Uterus (tissue), 4 donors: ENCODE results near the gene CDS2. TPM values are rescaled to one million over a fixed set of nuclear protein-coding genes. Genes with fewer than 3 reads are reported as not detected.

Experiments
- DNase-seq, 2 donors: peaks; one replicate each; pipeline ENCODE4 v3.0.0-alpha.2; 2019 to 2020
- H3K27ac ChIP-seq, 2 donors: fragments of 200-600 bp; sonication (generic); 1 replicate in 1 of 2; 2 replicates in 1 of 2; pipeline ENCODE4 v1.5.1; 2016 to 2018
- H3K27me3 ChIP-seq, 2 donors: fragments of 200-600 bp; sonication (generic); one replicate each; pipeline ENCODE4 v1.5.1; 2018 to 2019; ENCODE audit warnings: control low read depth in 1 of 2
- H3K36me3 ChIP-seq, 2 donors: fragments of 200-600 bp; sonication (generic); one replicate each; pipeline ENCODE4 v1.5.1; 2019; ENCODE audit warnings: control low read depth in 1 of 2
- H3K4me1 ChIP-seq, 2 donors: fragments of 200-600 bp; sonication (generic); one replicate each; pipeline ENCODE4 v1.5.1; 2018 to 2019; ENCODE audit warnings: control low read depth in 1 of 2
- H3K4me3 ChIP-seq, 2 donors: fragments of 200-600 bp; sonication (generic); 1 replicate in 1 of 2; 2 replicates in 1 of 2; pipeline ENCODE4 v1.5.1; 2018 to 2019; ENCODE audit warnings: mild to moderate bottlenecking in 1 of 2
- H3K9me3 ChIP-seq, 2 donors: fragments of 200-600 bp; sonication (generic); one replicate each; pipeline ENCODE4 v1.5.1; 2019; ENCODE audit warnings: control low read depth in 1 of 2
- POLR2A ChIP-seq, 2 donors: fragments of 450-650 bp; IDR thresholded peaks; one replicate each; pipeline ENCODE4 v1.6.1; 2016; ENCODE audit warnings: antibody characterized with exemption in 2 of 2, mild to moderate bottlenecking in 1 of 2, moderate library complexity in 1 of 2
- intact Hi-C: fragments of 100-400 bp; cut with DNase I; formaldehyde crosslinking; loops from one replicate; pipeline ENCODE4 v1.15.1; 2023; ENCODE audit warnings: low total_unique reads
- total RNA-seq, 4 donors: library from RNA; depleted of rRNA in 3 of 4; stranded (reverse); fragments of >200 nt in 3 of 4; gene quantifications; one replicate each; pipeline versions ENCODE4 v1.1.0 to v1.2.4, GENCODE V29; 2014 to 2023
- TF ChIP-seq, protein P1 (sequence below), 4 experiments: fragments of 200-600 bp in 2 of 4; fragments of 450-650 bp in 2 of 4; sonication (generic) in 2 of 4; IDR thresholded peaks; one replicate each; pipeline ENCODE4 v1.5.1; 2016 to 2019; ENCODE audit warnings: antibody characterized with exemption in 4 of 4, mild to moderate bottlenecking in 2 of 4, moderate library complexity in 1 of 4
- donor health status: DM: yes; HTN: yes; CAD: no.

The CDS2 gene
- total RNA-seq, 4 donors from 2014 or later: 22.5 to 66.6 (median 41.7) TPM

DNA sequence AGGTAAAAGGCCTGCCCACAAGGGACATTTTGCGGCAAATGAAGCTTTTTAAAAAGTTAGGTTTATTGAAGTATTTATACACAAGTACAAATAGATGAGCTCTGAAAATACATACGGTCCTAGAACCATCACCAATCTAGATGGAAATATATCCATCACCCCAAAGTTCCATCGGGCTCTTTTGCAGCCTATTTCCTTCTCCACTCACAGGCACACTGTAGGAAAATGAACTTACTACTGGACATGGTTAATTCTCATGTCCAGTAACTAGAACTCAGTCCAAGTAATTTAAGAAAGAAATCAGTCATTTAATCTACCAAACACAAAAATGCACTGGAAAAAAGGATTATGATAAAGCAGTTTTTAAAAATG is 13.2 kb upstream of the CDS2 start:
- peak overlapping the region; percentile 87 to 96 for H3K4me3 ChIP-seq

DNA sequence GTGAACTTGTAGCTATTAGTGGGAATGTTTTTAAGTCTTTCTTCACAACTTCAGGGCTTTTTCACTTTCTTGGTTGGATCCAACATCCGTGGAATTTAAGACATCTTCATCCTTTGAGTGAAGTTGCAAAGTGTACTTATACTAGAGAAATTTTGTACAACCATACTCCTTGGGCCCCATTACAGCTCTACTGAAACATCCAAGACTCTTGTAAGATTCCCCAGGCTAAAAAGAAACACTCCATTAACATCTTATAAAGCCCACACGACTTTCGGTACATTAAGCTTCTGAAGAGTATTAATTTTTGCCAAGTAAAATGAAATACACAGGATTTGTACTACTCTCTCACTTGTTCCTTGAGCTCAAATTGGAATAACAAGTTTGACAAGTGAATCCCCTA is 12.4 kb upstream of the CDS2 start:
- no peak for DNase-seq
- no peak overlapping the region for H3K4me3 ChIP-seq
- intact Hi-C loops: no loop called here
- no peak overlapping the region for H3K27ac ChIP-seq
- H3K27me3 ChIP-seq: no peaks in the 10 kb centered on the region
- no peaks in the 10 kb centered on the region for H3K9me3 ChIP-seq
- peaks cover 5 to 12% of the 10 kb centered on the region in 2 donors for H3K4me1 ChIP-seq
- no peaks in the 10 kb centered on the region for H3K36me3 ChIP-seq
- TF ChIP-seq POLR2A (IDR thresholded peaks at IDR 0.05): no peak
- TF ChIP-seq, protein P1, sequence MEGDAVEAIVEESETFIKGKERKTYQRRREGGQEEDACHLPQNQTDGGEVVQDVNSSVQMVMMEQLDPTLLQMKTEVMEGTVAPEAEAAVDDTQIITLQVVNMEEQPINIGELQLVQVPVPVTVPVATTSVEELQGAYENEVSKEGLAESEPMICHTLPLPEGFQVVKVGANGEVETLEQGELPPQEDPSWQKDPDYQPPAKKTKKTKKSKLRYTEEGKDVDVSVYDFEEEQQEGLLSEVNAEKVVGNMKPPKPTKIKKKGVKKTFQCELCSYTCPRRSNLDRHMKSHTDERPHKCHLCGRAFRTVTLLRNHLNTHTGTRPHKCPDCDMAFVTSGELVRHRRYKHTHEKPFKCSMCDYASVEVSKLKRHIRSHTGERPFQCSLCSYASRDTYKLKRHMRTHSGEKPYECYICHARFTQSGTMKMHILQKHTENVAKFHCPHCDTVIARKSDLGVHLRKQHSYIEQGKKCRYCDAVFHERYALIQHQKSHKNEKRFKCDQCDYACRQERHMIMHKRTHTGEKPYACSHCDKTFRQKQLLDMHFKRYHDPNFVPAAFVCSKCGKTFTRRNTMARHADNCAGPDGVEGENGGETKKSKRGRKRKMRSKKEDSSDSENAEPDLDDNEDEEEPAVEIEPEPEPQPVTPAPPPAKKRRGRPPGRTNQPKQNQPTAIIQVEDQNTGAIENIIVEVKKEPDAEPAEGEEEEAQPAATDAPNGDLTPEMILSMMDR (IDR thresholded peaks at IDR 0.05): no peak

More for the DNA sequence above, 13.2 kb upstream of the CDS2 start:
- H3K36me3 ChIP-seq: no peaks in the 10 kb centered on the region
- no peaks in the 10 kb centered on the region for H3K9me3 ChIP-seq
- DNase-seq: no peak
- no peaks in the 10 kb centered on the region for H3K27me3 ChIP-seq
- intact Hi-C loops: no loop called here
- TF ChIP-seq, protein P1 (IDR thresholded peaks at IDR 0.05): no peak
- TF ChIP-seq POLR2A (IDR thresholded peaks at IDR 0.05): no peak
- H3K27ac ChIP-seq: peak overlapping the region; percentile 80 to 93
- H3K4me1 ChIP-seq: peaks cover 5 to 8% of the 10 kb centered on the region in 2 donors

DNA sequence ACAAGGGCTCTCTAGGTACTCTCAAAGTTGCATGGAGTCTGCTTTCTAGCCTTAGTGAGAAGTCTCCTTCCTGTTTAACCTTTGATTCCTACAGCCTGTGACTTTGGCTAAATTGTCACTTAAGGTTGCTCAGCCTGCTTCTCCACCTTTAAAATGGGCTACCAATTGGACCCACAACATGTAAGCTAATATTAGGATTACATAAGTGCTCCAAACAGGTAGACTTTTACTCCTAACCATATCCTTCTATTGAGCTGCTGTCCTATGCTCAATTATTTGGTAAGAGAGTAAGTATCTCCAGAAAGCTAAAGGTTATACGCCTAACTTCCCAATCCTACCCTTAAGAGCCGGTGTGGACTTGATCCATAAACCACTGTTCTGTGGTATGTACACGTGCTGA is 9.9 kb upstream of the CDS2 start:
- no peak for DNase-seq
- TF ChIP-seq POLR2A (IDR thresholded peaks at IDR 0.05): no peak
- TF ChIP-seq, protein P1 (IDR thresholded peaks at IDR 0.05): no peak
- Histone ChIP-seq H3K4me3 (no peak overlapping the region), H3K36me3 (no peaks in the 10 kb centered on the region), H3K4me1 (peaks cover 5 to 9% of the 10 kb centered on the region in 2 donors), H3K27me3 (no peaks in the 10 kb centered on the region), H3K9me3 (no peaks in the 10 kb centered on the region), H3K27ac (no peak overlapping the region)
- intact Hi-C loops: no loop called here

DNA sequence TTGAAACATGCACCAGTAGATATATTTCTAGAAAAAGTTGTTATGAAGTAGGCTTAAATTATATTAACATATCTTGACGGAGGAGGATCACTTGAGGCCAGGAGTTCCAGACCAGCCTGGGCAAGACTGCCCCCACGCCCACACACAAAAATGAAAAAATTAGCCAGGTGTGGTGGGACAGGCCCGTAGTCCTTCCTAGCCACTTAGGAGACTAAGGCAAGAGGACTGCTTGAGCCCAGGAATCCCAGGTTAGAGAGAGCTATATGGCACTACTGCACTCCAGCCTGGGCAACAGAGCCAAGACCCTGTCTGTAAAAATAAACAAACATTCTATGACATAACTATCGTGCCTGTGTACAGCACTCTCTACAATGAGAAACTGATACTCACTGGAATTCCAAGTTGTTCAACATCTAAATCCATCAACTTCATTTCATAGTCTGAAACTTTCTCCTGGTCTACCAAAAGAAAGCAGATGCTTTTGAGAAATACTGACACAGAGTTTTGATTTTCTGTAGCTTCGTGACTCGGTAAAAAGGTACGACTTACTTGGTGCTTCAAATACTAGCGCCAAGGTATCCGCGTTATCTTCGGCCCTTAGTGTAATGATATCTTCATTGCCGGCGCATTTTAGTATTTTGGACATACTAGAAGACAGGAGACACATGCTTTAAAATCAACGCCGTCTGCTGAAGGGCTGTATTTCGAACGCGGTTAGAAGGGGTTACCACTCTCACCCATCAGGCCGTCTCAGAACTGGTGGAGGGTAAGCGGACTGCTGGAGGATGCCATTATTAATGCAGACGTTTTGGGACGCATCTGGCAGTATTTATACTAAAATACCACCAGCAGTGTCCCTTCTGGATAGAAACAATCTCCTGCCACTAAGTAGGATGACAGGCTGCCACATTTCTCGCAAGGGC is 8.3 kb upstream of the CDS2 start:
- no peaks in the 10 kb centered on the region for H3K27me3 ChIP-seq
- peak overlapping the region; percentile 94 to 97 for H3K4me3 ChIP-seq
- peak overlapping the region; percentile 89 to 98 for H3K27ac ChIP-seq
- TF ChIP-seq, protein P1 (IDR thresholded peaks at IDR 0.05): no peak
- TF ChIP-seq POLR2A (IDR thresholded peaks at IDR 0.05): no peak
- H3K36me3 ChIP-seq: no peaks in the 10 kb centered on the region
- DNase-seq: no peak
- peaks cover 5 to 9% of the 10 kb centered on the region in 2 donors for H3K4me1 ChIP-seq
- intact Hi-C loops: no loop called here
- no peaks in the 10 kb centered on the region for H3K9me3 ChIP-seq

DNA sequence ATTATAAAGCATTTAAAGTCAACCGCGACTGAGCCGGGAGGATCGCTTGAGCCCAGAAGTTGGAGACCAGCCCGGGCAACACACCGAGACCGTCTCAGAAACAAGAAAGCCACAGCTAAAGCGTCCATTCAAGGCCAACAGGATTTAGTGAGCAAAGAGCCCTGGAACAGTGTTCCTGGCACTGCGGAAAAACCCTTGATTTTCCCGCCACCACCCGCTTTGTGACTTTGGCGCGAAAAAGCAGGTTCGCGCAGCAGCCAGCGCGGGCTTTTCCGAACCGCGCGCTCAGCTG is 7.7 kb upstream of the CDS2 start:
- no peaks in the 10 kb centered on the region for H3K27me3 ChIP-seq
- peaks cover 5 to 9% of the 10 kb centered on the region in 2 donors for H3K4me1 ChIP-seq
- H3K9me3 ChIP-seq: no peaks in the 10 kb centered on the region
- TF ChIP-seq POLR2A (IDR thresholded peaks at IDR 0.05): no peak
- TF ChIP-seq, protein P1 (IDR thresholded peaks at IDR 0.05): no peak
- intact Hi-C loops: no loop called here
- H3K4me3 ChIP-seq: peak overlapping the region; percentile 94 to 97
- peak overlapping the region; percentile 89 to 98 for H3K27ac ChIP-seq
- H3K36me3 ChIP-seq: no peaks in the 10 kb centered on the region
- DNase-seq: no peak
